Hepatocyte (in vitro differentiated cells): ENCODE measurements around the gene NAA38. TPM values are rescaled to one million over a fixed set of nuclear protein-coding genes. Genes with fewer than 3 reads are reported as not detected.
A peak's percentile ranks its signal among the peaks of the same experiment; 100 is the strongest.

ENCODE experiments used
- DNase-seq: peaks from one replicate; pipeline ENCODE4 v3.0.0-alpha.2; 2016; ENCODE audit warnings: low spot score
- H2AFZ ChIP-seq: fragments of 200-600 bp; sonication (generic); 2 replicates; pipeline ENCODE4 v1.6.0; 2016; ENCODE audit warnings: antibody characterized with exemption, mild to moderate bottlenecking
- H3K27ac ChIP-seq: fragments of 200-600 bp; sonication (generic); 2 replicates; pipeline ENCODE4 v1.5.1; 2016; ENCODE audit warnings: mild to moderate bottlenecking
- H3K27me3 ChIP-seq: fragments of 200-600 bp; sonication (generic); 2 replicates; pipeline ENCODE4 v1.6.1; 2016
- H3K36me3 ChIP-seq: fragments of 200-600 bp; sonication (generic); replicated peaks from 2 replicates; pipeline ENCODE4 v1.5.1; 2016; ENCODE audit warnings: low read depth; ENCODE audit not compliant: insufficient read depth
- H3K4me1 ChIP-seq: fragments of 200-600 bp; sonication (generic); 2 replicates; pipeline ENCODE4 v1.5.1; 2016; ENCODE audit warnings: mild to moderate bottlenecking, moderate library complexity; ENCODE audit not compliant: insufficient read depth
- H3K4me2 ChIP-seq: fragments of 200-600 bp; sonication (generic); 2 replicates; pipeline ENCODE4 v1.6.0; 2016
- H3K4me3 ChIP-seq: fragments of 200-600 bp; sonication (generic); 2 replicates; pipeline ENCODE4 v1.5.1; 2016; ENCODE audit warnings: mild to moderate bottlenecking
- H3K79me2 ChIP-seq: fragments of 200-600 bp; sonication (generic); 2 replicates; pipeline ENCODE4 v1.6.0; 2017; ENCODE audit warnings: mild to moderate bottlenecking
- H3K9me2 ChIP-seq: fragments of 200-600 bp; sonication (generic); replicated peaks from 2 replicates; pipeline ENCODE4 v1.6.0; 2017; ENCODE audit warnings: mild to moderate bottlenecking; ENCODE audit not compliant: insufficient read depth
- H3K9me3 ChIP-seq: fragments of 200-600 bp; sonication (generic); 2 replicates; pipeline ENCODE4 v1.5.1; 2016; ENCODE audit warnings: low read depth, mild to moderate bottlenecking
- H4K20me1 ChIP-seq: fragments of 200-600 bp; sonication (generic); 2 replicates; pipeline ENCODE4 v1.6.0; 2016; ENCODE audit warnings: mild to moderate bottlenecking; ENCODE audit not compliant: insufficient read depth, poor library complexity, severe bottlenecking
- EZH2 ChIP-seq: fragments of 200-600 bp; sonication (generic); IDR thresholded peaks from 2 replicates; pipeline ENCODE4 v1.6.1; 2016; ENCODE audit warnings: antibody characterized with exemption, mild to moderate bottlenecking, borderline replicate concordance
- EZH2phosphoT487 ChIP-seq: fragments of 200-600 bp; sonication (generic); IDR thresholded peaks from one replicate; pipeline ENCODE4 v1.6.1; 2018; ENCODE audit warnings: antibody characterized with exemption, mild to moderate bottlenecking, low read depth, moderate library complexity; ENCODE audit not compliant: unreplicated experiment, severe bottlenecking
- WGBS: methylation state at CpG from one replicate; pipeline ENCODE4 v1.1.6; 2016; ENCODE audit warnings: low lambda C conversion rate; ENCODE audit errors: missing lambda C conversion rate; 5-methylcytosine and 5-hydroxymethylcytosine counted together
- polyA plus RNA-seq: library from polyadenylated mRNA; unstranded; fragments of >200 nt; fragmentation: Nextera tagmentation; extraction: Ambion mirVana; gene quantifications from 2 replicates; pipeline ENCODE4 v1.2.1, GENCODE V29; 2016
- total RNA-seq: library from RNA; depleted of rRNA; stranded (reverse); fragments of >200 nt; gene quantifications from 2 replicates; pipeline ENCODE4 v1.2.3, GENCODE V29; 2014
- TF ChIP-seq, protein P1 (sequence below): fragments of 200-600 bp; sonication (generic); IDR thresholded peaks from 2 replicates; pipeline ENCODE4 v1.5.1; 2016; ENCODE audit warnings: antibody characterized with exemption, mild to moderate bottlenecking; ENCODE audit not compliant: poor library complexity

The NAA38 gene
- total and polyA plus RNA-seq, 2 experiments from 2014 or later, result 66.0 to 147 TPM

DNA sequence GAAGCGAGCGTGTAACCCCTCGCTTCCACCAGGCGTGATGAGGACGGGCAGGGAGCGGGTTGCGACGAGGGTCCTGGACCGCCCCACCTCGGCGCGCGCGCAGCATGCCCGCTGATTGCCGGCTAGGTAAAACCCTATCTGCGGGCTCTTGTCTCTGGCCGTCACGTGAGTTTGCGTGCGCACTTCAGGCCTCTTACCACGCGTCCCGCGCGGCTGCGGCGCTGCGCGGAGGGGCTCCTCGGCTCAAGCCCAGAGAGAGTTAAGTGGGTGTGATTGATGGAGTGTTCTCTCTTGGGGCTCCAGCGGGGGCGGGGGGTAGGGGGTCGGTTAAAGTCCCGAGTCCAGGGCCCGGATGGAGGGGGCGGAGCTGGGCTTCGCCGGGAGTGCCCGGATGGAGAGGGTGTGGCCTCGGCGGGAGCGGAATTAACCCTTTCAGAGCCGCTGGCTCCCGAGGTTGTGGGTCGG is 15.4 kb downstream of the NAA38 start:
- Histone ChIP-seq H3K9me3 (no peaks in the 10 kb centered on the region), H3K9me2 (no peaks in the 10 kb centered on the region), H3K4me3 (peak overlapping the region; percentile 73), H3K4me2 (peak overlapping the region; percentile 94), H3K79me2 (peaks cover 71% of the 10 kb centered on the region), H4K20me1 (peaks cover 52% of the 10 kb centered on the region), H3K27ac (peak overlapping the region; percentile 99), H2AFZ (no peak overlapping the region), H3K4me1 (peaks cover 36% of the 10 kb centered on the region), H3K36me3 (no peaks in the 10 kb centered on the region), H3K27me3 (no peaks in the 10 kb centered on the region)
- peak; percentile 97 for DNase-seq
- WGBS, result 1% methylated on average over 28 of the region's 46 CpGs
- TF ChIP-seq EZH2phosphoT487 (no peak), EZH2 (no peak)
- TF ChIP-seq, protein P1, sequence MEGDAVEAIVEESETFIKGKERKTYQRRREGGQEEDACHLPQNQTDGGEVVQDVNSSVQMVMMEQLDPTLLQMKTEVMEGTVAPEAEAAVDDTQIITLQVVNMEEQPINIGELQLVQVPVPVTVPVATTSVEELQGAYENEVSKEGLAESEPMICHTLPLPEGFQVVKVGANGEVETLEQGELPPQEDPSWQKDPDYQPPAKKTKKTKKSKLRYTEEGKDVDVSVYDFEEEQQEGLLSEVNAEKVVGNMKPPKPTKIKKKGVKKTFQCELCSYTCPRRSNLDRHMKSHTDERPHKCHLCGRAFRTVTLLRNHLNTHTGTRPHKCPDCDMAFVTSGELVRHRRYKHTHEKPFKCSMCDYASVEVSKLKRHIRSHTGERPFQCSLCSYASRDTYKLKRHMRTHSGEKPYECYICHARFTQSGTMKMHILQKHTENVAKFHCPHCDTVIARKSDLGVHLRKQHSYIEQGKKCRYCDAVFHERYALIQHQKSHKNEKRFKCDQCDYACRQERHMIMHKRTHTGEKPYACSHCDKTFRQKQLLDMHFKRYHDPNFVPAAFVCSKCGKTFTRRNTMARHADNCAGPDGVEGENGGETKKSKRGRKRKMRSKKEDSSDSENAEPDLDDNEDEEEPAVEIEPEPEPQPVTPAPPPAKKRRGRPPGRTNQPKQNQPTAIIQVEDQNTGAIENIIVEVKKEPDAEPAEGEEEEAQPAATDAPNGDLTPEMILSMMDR, result no peak

DNA sequence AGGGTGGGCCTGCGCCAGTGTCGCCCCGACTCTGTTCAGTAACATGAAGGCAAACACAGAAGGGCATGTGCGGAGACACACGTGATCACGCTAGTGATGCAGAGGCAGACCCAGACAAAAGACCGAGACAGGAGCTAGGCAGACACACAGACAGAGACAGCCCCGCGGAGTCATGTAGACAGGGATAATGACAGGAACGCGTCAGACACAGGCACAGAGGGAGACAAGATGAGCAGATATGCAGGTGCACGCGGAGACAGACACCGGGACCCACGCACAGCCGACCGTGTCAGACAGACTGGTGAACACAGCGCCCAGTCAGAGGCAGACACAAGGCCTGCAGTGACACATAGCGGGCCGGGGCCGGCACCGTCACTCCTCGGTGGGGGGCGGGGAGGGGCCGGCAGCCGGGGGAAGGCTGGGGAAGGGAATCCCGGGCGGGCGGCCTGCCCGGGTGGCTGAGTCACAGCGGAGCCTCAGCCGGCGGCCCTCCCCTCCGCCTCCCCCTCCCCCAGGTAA is 15.9 kb downstream of the NAA38 start:
- DNase-seq, result peak; percentile 96
- Histone ChIP-seq H3K27ac (peak overlapping the region; percentile 99), H3K27me3 (no peaks in the 10 kb centered on the region), H3K4me2 (peak overlapping the region; percentile 94), H3K79me2 (peaks cover 69% of the 10 kb centered on the region), H3K36me3 (no peaks in the 10 kb centered on the region), H3K4me3 (peak overlapping the region; percentile 73), H3K9me2 (no peaks in the 10 kb centered on the region), H2AFZ (no peak overlapping the region), H3K4me1 (peaks cover 36% of the 10 kb centered on the region), H4K20me1 (peaks cover 49% of the 10 kb centered on the region), H3K9me3 (no peaks in the 10 kb centered on the region)
- TF ChIP-seq, protein P1, result peak; percentile 42
- TF ChIP-seq EZH2phosphoT487, result no peak
- TF ChIP-seq EZH2, result no peak
- 4% methylated on average over 18 of the region's 34 CpGs for WGBS

DNA sequence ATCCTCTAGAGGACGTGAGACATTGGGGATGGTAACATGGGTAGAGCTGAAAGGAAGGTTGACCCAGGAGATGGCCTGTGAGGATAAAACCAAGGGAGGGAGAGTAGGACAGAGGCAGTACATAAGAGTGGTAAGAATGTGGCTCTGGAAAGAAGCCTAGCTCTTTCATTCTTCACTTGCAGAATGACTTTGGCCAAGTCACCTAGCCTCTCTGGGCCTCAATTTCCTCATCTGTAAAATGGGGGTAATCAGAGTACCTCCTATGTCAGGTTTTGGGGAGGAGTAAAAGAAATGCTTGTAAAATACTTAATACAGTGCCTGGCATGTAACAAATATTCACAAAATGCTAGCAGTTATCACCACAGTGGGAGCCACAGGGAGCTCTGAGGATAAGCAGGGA is 16.5 kb downstream of the NAA38 start:
- peaks cover 63% of the 10 kb centered on the region for H3K79me2 ChIP-seq
- H4K20me1 ChIP-seq, result peaks cover 43% of the 10 kb centered on the region
- WGBS, result 71% methylated on average over 1 of the region's 1 CpG

More for the DNA sequence above, 16.5 kb downstream of the NAA38 start:
- Histone ChIP-seq H3K4me1 (peaks cover 36% of the 10 kb centered on the region), H3K9me3 (no peaks in the 10 kb centered on the region), H3K27ac (peak overlapping the region; percentile 99), H3K9me2 (no peaks in the 10 kb centered on the region), H3K4me3 (peak overlapping the region; percentile 73), H3K4me2 (peak overlapping the region; percentile 94), H3K27me3 (no peaks in the 10 kb centered on the region), H2AFZ (no peak overlapping the region), H3K36me3 (no peaks in the 10 kb centered on the region)
- TF ChIP-seq, protein P1, result no peak
- TF ChIP-seq EZH2phosphoT487 (no peak), EZH2 (no peak)
- DNase-seq, result no peak
